Osteocyte (in vitro differentiated cells): ENCODE measurements around the gene ADGRL2. TPM values are rescaled to one million over a fixed set of nuclear protein-coding genes. Genes with fewer than 3 reads are reported as not detected.
"Not testable (repeated sequence)": the region's sequence is repeated elsewhere in the genome, so short reads cannot be mapped to it uniquely, and the experiment has no call there.

Experiments
- DNase-seq: peaks from one replicate; pipeline ENCODE4 v3.0.0; 2021; ENCODE audit warnings: mixed read lengths; ENCODE audit not compliant: unreplicated experiment; ENCODE audit errors: extremely low spot score
- H3K27ac Mint-ChIP-seq: one replicate; pipeline ENCODE4 v1.8.0; 2021; ENCODE audit warnings: mild to moderate bottlenecking, mixed read lengths; ENCODE audit not compliant: unreplicated experiment
- H3K27me3 Mint-ChIP-seq: one replicate; pipeline ENCODE4 v1.8.0; 2021; ENCODE audit warnings: mixed read lengths; ENCODE audit not compliant: unreplicated experiment
- H3K36me3 Mint-ChIP-seq: one replicate; pipeline ENCODE4 v1.8.0; 2021; ENCODE audit warnings: mixed read lengths; ENCODE audit not compliant: unreplicated experiment
- H3K4me1 Mint-ChIP-seq: one replicate; pipeline ENCODE4 v1.8.0; 2021; ENCODE audit warnings: mixed read lengths; ENCODE audit not compliant: unreplicated experiment
- H3K4me3 Mint-ChIP-seq: one replicate; pipeline ENCODE4 v1.8.0; 2021; ENCODE audit warnings: mild to moderate bottlenecking, moderate library complexity, mixed read lengths; ENCODE audit not compliant: unreplicated experiment
- H3K9me3 Mint-ChIP-seq: one replicate; pipeline ENCODE4 v1.8.0; 2021; ENCODE audit warnings: mixed read lengths; ENCODE audit not compliant: unreplicated experiment
- CTCF ChIP-seq: fragments of 200-600 bp; sonication (generic); IDR thresholded peaks from 2 replicates; pipeline ENCODE4 v1.5.0; 2021; ENCODE audit warnings: antibody characterized with exemption, mild to moderate bottlenecking, moderate library complexity
- total RNA-seq: library from RNA; stranded (reverse); gene quantifications from 2 replicates; pipeline ENCODE4 v1.2.1, GENCODE V29; 2021

ADGRL2 gene
- total RNA-seq, 1 donor from 2014 or later = 76.3 TPM

GRCh38 chr1:81851217-81851616, 50.5 kb downstream of the ADGRL2 start:
- no peak overlapping the region for H3K4me3 Mint-ChIP-seq
- no peak for DNase-seq
- no peaks in the 10 kb centered on the region for H3K27me3 Mint-ChIP-seq
- no peaks in the 10 kb centered on the region for H3K9me3 Mint-ChIP-seq
- peaks cover 3% of the 10 kb centered on the region for H3K4me1 Mint-ChIP-seq
- H3K27ac Mint-ChIP-seq = no peak overlapping the region
- peaks cover 7% of the 10 kb centered on the region for H3K36me3 Mint-ChIP-seq
- TF ChIP-seq CTCF = no peak

- Mint-ChIP-seq H3K27ac (no peak overlapping the region), H3K4me3 (no peak overlapping the region), H3K27me3 (no peaks in the 10 kb centered on the region), H3K9me3 (no peaks in the 10 kb centered on the region), H3K36me3 (peaks cover 4% of the 10 kb centered on the region), H3K4me1 (peaks cover 3% of the 10 kb centered on the region)
- no peak for TF ChIP-seq CTCF
- DNase-seq = no peak
Measured at GRCh38 chr1:81852961-81853360, 52.2 kb downstream of the ADGRL2 start.

GRCh38 chr1:81867235-81867634, 66.5 kb downstream of the ADGRL2 start:
- DNase-seq = no peak
- no peak overlapping the region for H3K4me3 Mint-ChIP-seq
- H3K27ac Mint-ChIP-seq = no peak overlapping the region
- TF ChIP-seq CTCF = no peak
- H3K27me3 Mint-ChIP-seq = no peaks in the 10 kb centered on the region
- H3K36me3 Mint-ChIP-seq = peaks cover 16% of the 10 kb centered on the region
- H3K9me3 Mint-ChIP-seq = peaks cover 2% of the 10 kb centered on the region
- H3K4me1 Mint-ChIP-seq = peaks cover 5% of the 10 kb centered on the region

GRCh38 chr1:81869307-81869706, 68.6 kb downstream of the ADGRL2 start:
- no peak for DNase-seq
- no peak for TF ChIP-seq CTCF
- peaks cover 5% of the 10 kb centered on the region for H3K9me3 Mint-ChIP-seq
- H3K36me3 Mint-ChIP-seq = peaks cover 16% of the 10 kb centered on the region
- no peaks in the 10 kb centered on the region for H3K27me3 Mint-ChIP-seq
- no peak overlapping the region for H3K4me3 Mint-ChIP-seq
- no peak overlapping the region for H3K27ac Mint-ChIP-seq
- H3K4me1 Mint-ChIP-seq = peaks cover 19% of the 10 kb centered on the region

GRCh38 chr1:81871091-81871490, 70.4 kb downstream of the ADGRL2 start:
- not testable (repeated sequence) for H3K9me3 Mint-ChIP-seq, H3K27ac Mint-ChIP-seq

GRCh38 chr1:81873946-81874345, 73.2 kb downstream of the ADGRL2 start:
- TF ChIP-seq CTCF = no peak
- H3K27me3 Mint-ChIP-seq = no peaks in the 10 kb centered on the region
- peaks cover 9% of the 10 kb centered on the region for H3K36me3 Mint-ChIP-seq
- DNase-seq = no peak
- no peak overlapping the region for H3K4me3 Mint-ChIP-seq
- peaks cover 46% of the 10 kb centered on the region for H3K4me1 Mint-ChIP-seq
- no peak overlapping the region for H3K27ac Mint-ChIP-seq
- peaks cover 5% of the 10 kb centered on the region for H3K9me3 Mint-ChIP-seq

More at GRCh38 chr1:81871091-81871490, 70.4 kb downstream of the ADGRL2 start:
- H3K4me1 Mint-ChIP-seq = peaks cover 22% of the 10 kb centered on the region
- not testable (repeated sequence) for H3K4me3 Mint-ChIP-seq, DNase-seq, H3K27me3 Mint-ChIP-seq
- H3K36me3 Mint-ChIP-seq = peaks cover 16% of the 10 kb centered on the region
